Body of pancreas (tissue), 4 donors: ENCODE results near the gene GFOD1. TPM values are rescaled to one million over a fixed set of nuclear protein-coding genes. Genes with fewer than 3 reads are reported as not detected.
A peak's percentile ranks its signal among the peaks of the same experiment; 100 is the strongest.

Source experiments
- ATAC-seq: fragments of 150-250 bp; one replicate; pipeline ENCODE4 v1.9.1; 2016
- DNase-seq, 4 donors: peaks; one replicate each; pipeline ENCODE4 v3.0.0-alpha.2; 2019
- H3K27ac ChIP-seq, 4 donors: fragments of 200-600 bp; sonication (generic); 1 replicate in 3 of 4; 2 replicates in 1 of 4; pipeline versions ENCODE4 v1.5.1 to v1.6.1; 2016 to 2019; ENCODE audit warnings: mild to moderate bottlenecking in 1 of 4, mixed read lengths in 1 of 4, moderate library complexity in 1 of 4
- H3K27me3 ChIP-seq, 2 donors: fragments of 200-600 bp; sonication (generic); one replicate each; pipeline ENCODE4 v1.6.0; 2016; ENCODE audit warnings: mild to moderate bottlenecking in 1 of 2
- H3K36me3 ChIP-seq, 2 donors: fragments of 200-600 bp; sonication (generic); replicated peaks in 1 of 2; 2 replicates each; pipeline ENCODE4 v1.5.1; 2016; ENCODE audit warnings: low read depth in 2 of 2; ENCODE audit not compliant: insufficient read depth in 1 of 2
- H3K4me1 ChIP-seq: fragments of 200-600 bp; sonication (generic); one replicate; pipeline ENCODE4 v1.6.0; 2016
- H3K4me3 ChIP-seq, 2 donors: fragments of 200-600 bp; sonication (generic); 1 replicate in 1 of 2; 2 replicates in 1 of 2; pipeline ENCODE4 v1.5.1; 2016 to 2019
- H3K9me3 ChIP-seq, 3 donors: fragments of 200-600 bp; sonication (generic); 1 replicate in 2 of 3; 2 replicates in 1 of 3; pipeline ENCODE4 v1.5.1; 2016
- CTCF ChIP-seq, 7 experiments: fragments of 450-650 bp in 4 of 7; fragments of 200-600 bp in 3 of 7; sonication (generic) in 3 of 7; IDR thresholded peaks; one replicate each; pipeline ENCODE4 v1.5.1; 2016 to 2019; ENCODE audit warnings: antibody characterized with exemption in 7 of 7
- POLR2A ChIP-seq, 3 donors: fragments of 450-650 bp; IDR thresholded peaks; one replicate each; pipeline ENCODE4 v1.6.1; 2016; ENCODE audit warnings: antibody characterized with exemption in 3 of 3, mild to moderate bottlenecking in 2 of 3
- WGBS, 2 donors: methylation state at CpG; one replicate each; pipeline ENCODE4 v1.1.5; 2017; 5-methylcytosine and 5-hydroxymethylcytosine counted together
- intact Hi-C: fragments of 100-400 bp; cut with DNase I; formaldehyde crosslinking; loops from one replicate; pipeline ENCODE4 v1.15.1; 2023
- total RNA-seq, 2 donors: library from RNA; depleted of rRNA; stranded (reverse); fragments of >200 nt; gene quantifications; one replicate each; pipeline ENCODE4 v1.1.0, GENCODE V29; 2016

The GFOD1 gene
- total RNA-seq, 2 donors from 2014 or later: 4.3 to 5.2 TPM

DNA sequence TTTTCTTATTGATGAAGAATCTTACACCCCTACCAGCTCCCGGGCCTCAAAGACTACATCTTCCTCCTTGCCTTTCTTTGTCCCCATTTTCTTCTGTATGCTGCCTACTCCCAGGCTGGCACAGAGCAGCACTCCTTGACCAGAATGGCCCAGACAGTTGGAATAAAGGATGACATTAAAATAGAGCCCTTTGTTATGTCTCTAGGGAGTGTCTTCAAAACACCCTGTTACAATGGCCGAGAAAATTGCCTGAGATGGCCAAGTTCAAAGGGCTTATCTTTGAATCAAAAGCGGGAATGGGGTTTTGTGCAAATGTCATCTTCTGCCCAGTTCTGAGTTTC lies 80.1 kb downstream of the GFOD1 start:
- DNase-seq (no peak), ATAC-seq (no peak)
- no peaks in the 10 kb centered on the region for H3K27me3 ChIP-seq
- 89 to 90% methylated on average over 3 of the region's 3 CpGs for WGBS, 2 donors
- peak overlapping the region in 3 of 4 donors; percentile 5 to 72 (median 43) for H3K27ac ChIP-seq
- peaks cover 6% of the 10 kb centered on the region for H3K4me1 ChIP-seq
- no peak for TF ChIP-seq CTCF (IDR thresholded peaks at IDR 0.05)
- no peak for TF ChIP-seq POLR2A (IDR thresholded peaks at IDR 0.05)
- intact Hi-C loops: no loop called here
- no peaks in the 10 kb centered on the region for H3K9me3 ChIP-seq
- no peaks in the 10 kb centered on the region for H3K36me3 ChIP-seq
- no peak overlapping the region for H3K4me3 ChIP-seq

- peaks cover 6% of the 10 kb centered on the region for H3K4me1 ChIP-seq
- H3K27ac ChIP-seq: peak overlapping the region in 2 of 4 donors; percentile 43 to 72
- no peak for DNase-seq
- no peak for ATAC-seq
- intact Hi-C loops: no loop called here
- H3K4me3 ChIP-seq: no peak overlapping the region
- no peak for TF ChIP-seq POLR2A (IDR thresholded peaks at IDR 0.05)
- no peak for TF ChIP-seq CTCF (IDR thresholded peaks at IDR 0.05)
- H3K36me3 ChIP-seq: no peaks in the 10 kb centered on the region
- H3K27me3 ChIP-seq: no peaks in the 10 kb centered on the region
- no peaks in the 10 kb centered on the region for H3K9me3 ChIP-seq
- WGBS, 2 donors: 85 to 94% methylated on average over 1 of the region's 1 CpG
Observed at GRCh38 chr6:13406781-13407180, 80.6 kb downstream of the GFOD1 start.

- no peaks in the 10 kb centered on the region for H3K36me3 ChIP-seq
- DNase-seq (peak in 2 of 4 donors; percentile 53 to 60), ATAC-seq (peak; percentile 19)
- H3K4me1 ChIP-seq: peaks cover 6% of the 10 kb centered on the region
- intact Hi-C loops: no loop called here
- no peaks in the 10 kb centered on the region for H3K9me3 ChIP-seq
- no peak overlapping the region for H3K4me3 ChIP-seq
- peak overlapping the region in 1 of 4 donors; percentile 28 for H3K27ac ChIP-seq
- H3K27me3 ChIP-seq: no peaks in the 10 kb centered on the region
- TF ChIP-seq POLR2A (IDR thresholded peaks at IDR 0.05) (no peak), CTCF (IDR thresholded peaks at IDR 0.05) (no peak)
- WGBS, 2 donors: 59 to 86% methylated on average over 10 of the region's 10 CpGs
Observed at GRCh38 chr6:13405961-13406477, 81.4 kb downstream of the GFOD1 start.

DNA sequence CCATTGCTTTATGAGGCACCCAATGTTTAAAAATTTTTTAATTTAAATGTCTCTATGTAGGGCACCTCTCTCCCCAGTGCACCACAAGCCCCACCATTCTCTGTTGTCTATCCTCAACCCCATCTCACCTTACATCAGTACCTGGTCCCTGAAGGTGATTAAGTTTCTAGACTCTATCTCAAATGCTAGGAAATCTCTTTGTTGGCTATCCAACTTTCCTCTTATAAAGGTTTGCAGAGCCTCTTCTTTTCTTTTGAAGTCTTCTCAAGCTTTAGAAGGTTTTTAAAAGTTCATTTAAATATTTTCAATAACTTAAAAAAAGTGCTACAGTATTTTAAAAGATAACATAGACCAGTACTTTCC lies 82.5 kb downstream of the GFOD1 start:
- no peaks in the 10 kb centered on the region for H3K36me3 ChIP-seq
- H3K4me1 ChIP-seq: peaks cover 6% of the 10 kb centered on the region
- intact Hi-C loops: no loop called here
- no peak overlapping the region for H3K4me3 ChIP-seq
- TF ChIP-seq POLR2A (IDR thresholded peaks at IDR 0.05) (no peak), CTCF (IDR thresholded peaks at IDR 0.05) (no peak)
- DNase-seq (no peak), ATAC-seq (no peak)
- H3K27ac ChIP-seq: peak overlapping the region in 1 of 4 donors; percentile 59
- H3K9me3 ChIP-seq: no peaks in the 10 kb centered on the region
- no peaks in the 10 kb centered on the region for H3K27me3 ChIP-seq

GRCh38 chr6:13404228-13404891 lies 83.0 kb downstream of the GFOD1 start:
- no peak for TF ChIP-seq POLR2A (IDR thresholded peaks at IDR 0.05)
- TF ChIP-seq CTCF (IDR thresholded peaks at IDR 0.05): no peak
- intact Hi-C loops: no loop called here
- 64 to 81% methylated on average over 5 of the region's 5 CpGs for WGBS, 2 donors
- Histone ChIP-seq H3K9me3 (no peaks in the 10 kb centered on the region), H3K27me3 (no peaks in the 10 kb centered on the region), H3K36me3 (no peaks in the 10 kb centered on the region), H3K4me3 (no peak overlapping the region), H3K4me1 (peaks cover 6% of the 10 kb centered on the region), H3K27ac (peak overlapping the region in 1 of 4 donors; percentile 59)
- no peak for ATAC-seq
- no peak for DNase-seq
